Measurements from ENCODE around the gene TSC22D1.
"Not testable (repeated sequence)": the region's sequence is repeated elsewhere in the genome, so short reads cannot be mapped to it uniquely, and the experiment has no call there.

The TSC22D1 gene

GRCh38 chr13:44498969-44499368 lies 77.2 kb downstream of the TSC22D1 start:
- DNase-seq: no peak

- DNase-seq: no peak
Measured at GRCh38 chr13:44498502-44498901, 77.6 kb downstream of the TSC22D1 start.

GRCh38 chr13:44497801-44498200 lies 78.3 kb downstream of the TSC22D1 start:
- no peak for DNase-seq

GRCh38 chr13:44493213-44493812 lies 82.8 kb downstream of the TSC22D1 start:
- no peak for DNase-seq

- DNase-seq: no peak
Measured at GRCh38 chr13:44489751-44490150, 86.4 kb downstream of the TSC22D1 start.

GRCh38 chr13:44487989-44488388 lies 88.1 kb downstream of the TSC22D1 start:
- no peak for DNase-seq

GRCh38 chr13:44484562-44485138 lies 91.5 kb downstream of the TSC22D1 start:
- no peak for DNase-seq

GRCh38 chr13:44474122-44474910 lies 101.8 kb downstream of the TSC22D1 start:
- DNase-seq: no peak

- no peak for DNase-seq
Measured at GRCh38 chr13:44471686-44472085, 104.4 kb downstream of the TSC22D1 start.

- no peak for DNase-seq
Measured at GRCh38 chr13:44470638-44471562, 105.2 kb downstream of the TSC22D1 start.

- DNase-seq: no peak
Measured at GRCh38 chr13:44468874-44469273, 107.3 kb downstream of the TSC22D1 start.

GRCh38 chr13:44465318-44465717 lies 110.8 kb downstream of the TSC22D1 start:
- DNase-seq: no peak

GRCh38 chr13:44464471-44464870 lies 111.7 kb downstream of the TSC22D1 start:
- DNase-seq: no peak

GRCh38 chr13:44463759-44464158 lies 112.4 kb downstream of the TSC22D1 start:
- no peak for DNase-seq

- DNase-seq: no peak
Measured at GRCh38 chr13:44459674-44460073, 116.5 kb downstream of the TSC22D1 start.

- DNase-seq: no peak
Measured at GRCh38 chr13:44458313-44458975, 117.7 kb downstream of the TSC22D1 start.

GRCh38 chr13:44456212-44456611 lies 119.9 kb downstream of the TSC22D1 start:
- DNase-seq: not testable (repeated sequence)

- no peak for DNase-seq
Measured at GRCh38 chr13:44455769-44456168, 120.4 kb downstream of the TSC22D1 start.

- DNase-seq: no peak
Measured at GRCh38 chr13:44453881-44454280, 122.2 kb downstream of the TSC22D1 start.

GRCh38 chr13:44453069-44453468 lies 123.1 kb downstream of the TSC22D1 start:
- DNase-seq: no peak

- DNase-seq: no peak
Measured at GRCh38 chr13:44452418-44452817, 123.7 kb downstream of the TSC22D1 start.

- no peak for DNase-seq
Measured at GRCh38 chr13:44451651-44452050, 124.5 kb downstream of the TSC22D1 start.

- no peak for DNase-seq
Measured at GRCh38 chr13:44451126-44451525, 125.0 kb downstream of the TSC22D1 start.

Data from activated T-cell treated with anti-CD3 and anti-CD28 coated beads, Interleukin-2, amount 50 U/mL, for 1 hour (primary cell).